Astrocyte (in vitro differentiated cells and primary cell): ENCODE results near the gene RFX8. TPM values are rescaled to one million over a fixed set of nuclear protein-coding genes. Genes with fewer than 3 reads are reported as not detected.

Experiments used
- DNase-seq: peaks from one replicate; pipeline ENCODE4 v3.0.0-alpha.2; 2010; ENCODE audit warnings: low read depth
- FAIRE-seq: peaks from 2 replicates; lab custom pipeline; 2011; peaks lifted over from hg19 to GRCh38; lab: Jason Lieb, UNC
- H2AFZ ChIP-seq: 2 replicates; pipeline ENCODE4 v1.6.0; 2012; ENCODE audit warnings: low read depth, low read length, inconsistent platforms
- H3K27ac ChIP-seq: 2 replicates; pipeline ENCODE4 v1.5.1; 2011; ENCODE audit warnings: low read depth, low read length, inconsistent platforms
- H3K27me3 ChIP-seq: 2 replicates; pipeline ENCODE4 v1.6.0; 2011; ENCODE audit warnings: low read length, inconsistent platforms; ENCODE audit not compliant: insufficient read depth
- H3K36me3 ChIP-seq: 2 replicates; pipeline ENCODE4 v1.5.1; 2011; ENCODE audit warnings: low read length, inconsistent platforms; ENCODE audit not compliant: insufficient read depth
- H3K4me1 ChIP-seq: 2 replicates; pipeline ENCODE4 v1.5.1; 2011; ENCODE audit warnings: low read length, inconsistent platforms; ENCODE audit not compliant: insufficient read depth
- H3K4me2 ChIP-seq: 2 replicates; pipeline ENCODE4 v1.6.0; 2012; ENCODE audit warnings: low read length, inconsistent platforms
- H3K4me3 ChIP-seq: 2 replicates; pipeline ENCODE4 v1.5.1; 2011; ENCODE audit warnings: low read depth, mild to moderate bottlenecking, low read length, inconsistent platforms; ENCODE audit not compliant: insufficient read depth
- H3K79me2 ChIP-seq: 2 replicates; pipeline ENCODE4 v1.6.0; 2012; ENCODE audit warnings: mild to moderate bottlenecking, low read length, inconsistent platforms; ENCODE audit not compliant: insufficient read depth
- H3K9ac ChIP-seq: 2 replicates; pipeline ENCODE4 v1.6.0; 2012; ENCODE audit warnings: mild to moderate bottlenecking, low read length, inconsistent platforms
- H3K9me3 ChIP-seq: 2 replicates; pipeline ENCODE4 v1.5.1; 2012; ENCODE audit warnings: low read depth, mild to moderate bottlenecking, low read length, inconsistent platforms; ENCODE audit not compliant: insufficient read depth
- H4K20me1 ChIP-seq: 2 replicates; pipeline ENCODE4 v1.6.0; 2012; ENCODE audit warnings: low read length, inconsistent platforms; ENCODE audit not compliant: insufficient read depth
- H3K27ac Mint-ChIP-seq: one replicate; pipeline ENCODE4 v1.8.0; 2021; ENCODE audit warnings: mild to moderate bottlenecking, mixed read lengths; ENCODE audit not compliant: unreplicated experiment
- H3K27me3 Mint-ChIP-seq: one replicate; pipeline ENCODE4 v1.8.0; 2021; ENCODE audit warnings: low read depth, mixed read lengths; ENCODE audit not compliant: unreplicated experiment
- H3K36me3 Mint-ChIP-seq: one replicate; pipeline ENCODE4 v1.8.0; 2021; ENCODE audit warnings: low read depth, mixed read lengths; ENCODE audit not compliant: unreplicated experiment
- H3K4me1 Mint-ChIP-seq: one replicate; pipeline ENCODE4 v1.8.0; 2021; ENCODE audit warnings: low read depth, mixed read lengths; ENCODE audit not compliant: unreplicated experiment
- H3K4me3 Mint-ChIP-seq: one replicate; pipeline ENCODE4 v1.8.0; 2021; ENCODE audit warnings: mild to moderate bottlenecking, moderate library complexity, mixed read lengths; ENCODE audit not compliant: unreplicated experiment
- H3K9me3 Mint-ChIP-seq: one replicate; pipeline ENCODE4 v1.8.0; 2021; ENCODE audit warnings: mild to moderate bottlenecking, mixed read lengths; ENCODE audit not compliant: unreplicated experiment
- CTCF ChIP-seq: IDR thresholded peaks from 2 replicates; pipeline ENCODE4 v1.5.1; 2011; ENCODE audit warnings: low read depth, mild to moderate bottlenecking, inconsistent platforms, low read length, moderate library complexity; ENCODE audit not compliant: insufficient read depth
- EZH2 ChIP-seq: IDR thresholded peaks from 2 replicates; pipeline ENCODE4 v1.6.1; 2012; ENCODE audit warnings: mild to moderate bottlenecking, low read length, inconsistent platforms; ENCODE audit not compliant: insufficient read depth
- total RNA-seq: library from RNA; stranded (reverse); gene quantifications from 2 replicates; pipeline ENCODE4 v1.2.1, GENCODE V29; 2021

RFX8 gene
- total RNA-seq, 1 donor from 2014 or later, result not detected

GRCh38 chr2:101512993-101513392, 38.1 kb upstream of the RFX8 start:
- Histone ChIP-seq H3K36me3 (no peaks in the 10 kb centered on the region), H3K79me2 (no peaks in the 10 kb centered on the region), H3K9me3 (no peaks in the 10 kb centered on the region), H3K4me3 (no peak overlapping the region), H3K27me3 (no peaks in the 10 kb centered on the region), H2AFZ (no peak overlapping the region), H3K4me2 (no peak overlapping the region), H3K9ac (no peak overlapping the region), H3K4me1 (peaks cover 26% of the 10 kb centered on the region), H4K20me1 (no peaks in the 10 kb centered on the region), H3K27ac (no peak overlapping the region)
- H3K4me3 Mint-ChIP-seq, result no peak overlapping the region
- peaks cover 27% of the 10 kb centered on the region for H3K4me1 Mint-ChIP-seq
- DNase-seq, result no peak
- H3K36me3 Mint-ChIP-seq, result peaks cover 2% of the 10 kb centered on the region
- TF ChIP-seq CTCF, result no peak
- TF ChIP-seq EZH2, result no peak
- peaks cover 2% of the 10 kb centered on the region for H3K9me3 Mint-ChIP-seq
- H3K27me3 Mint-ChIP-seq, result peaks cover 8% of the 10 kb centered on the region
- FAIRE-seq, result no peak
- H3K27ac Mint-ChIP-seq, result no peak overlapping the region

GRCh38 chr2:101511381-101511780, 36.5 kb upstream of the RFX8 start:
- Mint-ChIP-seq H3K9me3 (no peaks in the 10 kb centered on the region), H3K36me3 (peaks cover 2% of the 10 kb centered on the region), H3K27me3 (peaks cover 8% of the 10 kb centered on the region), H3K4me3 (no peak overlapping the region), H3K27ac (no peak overlapping the region), H3K4me1 (peaks cover 13% of the 10 kb centered on the region)
- Histone ChIP-seq H3K4me1 (peaks cover 13% of the 10 kb centered on the region), H4K20me1 (no peaks in the 10 kb centered on the region), H3K4me2 (no peak overlapping the region), H3K79me2 (no peaks in the 10 kb centered on the region), H3K27ac (no peak overlapping the region), H3K4me3 (no peak overlapping the region), H3K36me3 (no peaks in the 10 kb centered on the region), H3K27me3 (no peaks in the 10 kb centered on the region), H3K9ac (no peak overlapping the region), H2AFZ (no peak overlapping the region), H3K9me3 (no peaks in the 10 kb centered on the region)
- FAIRE-seq (no peak), DNase-seq (no peak)
- no peak for TF ChIP-seq CTCF
- TF ChIP-seq EZH2, result no peak

- H3K4me3 ChIP-seq, result no peak overlapping the region
- H4K20me1 ChIP-seq, result no peaks in the 10 kb centered on the region
- H3K4me1 ChIP-seq, result peaks cover under 1% of the 10 kb centered on the region
- Mint-ChIP-seq H3K36me3 (peaks cover 2% of the 10 kb centered on the region), H3K4me1 (peaks cover 3% of the 10 kb centered on the region), H3K9me3 (no peaks in the 10 kb centered on the region), H3K27ac (no peak overlapping the region), H3K4me3 (no peak overlapping the region), H3K27me3 (peaks cover 10% of the 10 kb centered on the region)
- H3K9me3 ChIP-seq, result no peaks in the 10 kb centered on the region
- no peak for DNase-seq
- H3K4me2 ChIP-seq, result no peak overlapping the region
- no peaks in the 10 kb centered on the region for H3K79me2 ChIP-seq
- H3K27ac ChIP-seq, result no peak overlapping the region
- no peak for TF ChIP-seq EZH2
- TF ChIP-seq CTCF, result no peak
- no peaks in the 10 kb centered on the region for H3K27me3 ChIP-seq
- no peaks in the 10 kb centered on the region for H3K36me3 ChIP-seq
- H3K9ac ChIP-seq, result no peak overlapping the region
- no peak for FAIRE-seq
- H2AFZ ChIP-seq, result no peak overlapping the region
These were observed 34.8 kb upstream of the RFX8 start for GRCh38 chr2:101509499-101510284.
